HepG2 (cell line): ENCODE results near the gene DNAAF1. TPM values are rescaled to one million over a fixed set of nuclear protein-coding genes. Genes with fewer than 3 reads are reported as not detected.

Experiments used
- AHR ChIP-seq: IDR thresholded peaks from 2 replicates; pipeline ENCODE4 v1.6.1; 2018; ENCODE audit warnings: missing genetic modification reagents, missing compliant biosample characterization
- MYC ChIP-seq: sonication (generic); formaldehyde crosslinking; IDR thresholded peaks from 2 replicates; pipeline ENCODE4 v1.9.0; 2021; ENCODE audit warnings: missing genetic modification reagents, borderline replicate concordance
- NFE2L1 ChIP-seq: sonication (generic); formaldehyde crosslinking; IDR thresholded peaks from 2 replicates; pipeline ENCODE4 v1.4.0; 2020; ENCODE audit warnings: missing genetic modification reagents, mild to moderate bottlenecking, borderline replicate concordance
- PITX1 ChIP-seq: sonication (generic); formaldehyde crosslinking; IDR thresholded peaks from 2 replicates; pipeline ENCODE4 v1.5.1; 2020; ENCODE audit warnings: mild to moderate bottlenecking, missing genetic modification reagents
- RFXAP ChIP-seq: sonication (generic); formaldehyde crosslinking; IDR thresholded peaks from 2 replicates; pipeline ENCODE4 v1.4.0; 2020; ENCODE audit warnings: missing genetic modification reagents, borderline replicate concordance
- RXRB ChIP-seq: IDR thresholded peaks from 2 replicates; pipeline ENCODE4 v1.6.1; 2016; ENCODE audit warnings: borderline replicate concordance, missing genetic modification reagents, missing compliant biosample characterization
- SIX4 ChIP-seq: sonication (generic); formaldehyde crosslinking; IDR thresholded peaks from 2 replicates; pipeline ENCODE4 v1.4.0; 2020; ENCODE audit warnings: missing genetic modification reagents
- SMC3 ChIP-seq: IDR thresholded peaks from 2 replicates; pipeline ENCODE4 v1.6.1; 2011; ENCODE audit warnings: low read length, improper control_type of control experiment
- ZNF292 ChIP-seq: sonication (generic); formaldehyde crosslinking; IDR thresholded peaks from 2 replicates; pipeline ENCODE4 v1.8.1; 2022; ENCODE audit warnings: mild to moderate bottlenecking, low read depth, missing genetic modification reagents, borderline replicate concordance
- ZNF335 ChIP-seq: sonication (generic); formaldehyde crosslinking; IDR thresholded peaks from 2 replicates; pipeline ENCODE4 v1.4.0; 2020; ENCODE audit warnings: missing genetic modification reagents
- ZNF33B ChIP-seq: sonication (generic); formaldehyde crosslinking; IDR thresholded peaks from 2 replicates; pipeline ENCODE4 v1.5.1; 2020; ENCODE audit warnings: mild to moderate bottlenecking, missing genetic modification reagents
- ZNF564 ChIP-seq: sonication (generic); formaldehyde crosslinking; IDR thresholded peaks from 2 replicates; pipeline ENCODE4 v1.8.1; 2023; ENCODE audit warnings: mild to moderate bottlenecking, missing genetic modification reagents
- polyA plus RNA-seq, 8 experiments: library from polyadenylated mRNA; depleted of rRNA in 3 of 8; stranded (reverse) in 7 of 8; unstranded in 1 of 8; fragments of >200 nt; fragmentation: Illumina TruSeq in 4 of 8; extraction: Trizol in 4 of 8; gene quantifications; 2 replicates each; pipeline versions ENCODE4 v1.2.1 to v1.2.3, GENCODE V29; 2011 to 2016; ENCODE audit warnings: low read depth in 4 of 8, missing spikeins in 1 of 8, mixed read lengths in 1 of 8; ENCODE audit not compliant: insufficient read depth in 1 of 8
- total RNA-seq, 5 experiments: library from RNA; depleted of rRNA; stranded (reverse); fragments of >200 nt; fragmentation: Illumina TruSeq; extraction: Trizol; gene quantifications; 2 replicates each; pipeline ENCODE4 v1.2.3, GENCODE V29; 2016; ENCODE audit warnings: low read depth in 1 of 5
- TF ChIP-seq, protein P1 (sequence below): sonication (generic); formaldehyde crosslinking; IDR thresholded peaks from 2 replicates; pipeline ENCODE4 v1.4.0; 2020; ENCODE audit warnings: missing genetic modification reagents, borderline replicate concordance
- TF ChIP-seq, protein P2 (sequence below), 2 experiments: sonication (generic) in 1 of 2; formaldehyde crosslinking in 1 of 2; IDR thresholded peaks; 2 replicates each; pipeline versions ENCODE4 v1.6.1 to v1.9.0; 2014 to 2022; ENCODE audit warnings: antibody characterized with exemption in 1 of 2, borderline replicate concordance in 1 of 2, inconsistent platforms in 1 of 2, low read depth in 1 of 2, missing genetic modification reagents in 1 of 2
- TF ChIP-seq, protein P3 (sequence below): sonication (generic); formaldehyde crosslinking; IDR thresholded peaks from 2 replicates; pipeline ENCODE4 v1.4.0; 2020; ENCODE audit warnings: mild to moderate bottlenecking, missing genetic modification reagents

Gene DNAAF1
- total and polyA plus RNA-seq, 2 of the 13 experiments (the other 11 are each of a cell fraction or from before 2014, with no cell fraction given), result 0.04 TPM; not detected in 1

DNA sequence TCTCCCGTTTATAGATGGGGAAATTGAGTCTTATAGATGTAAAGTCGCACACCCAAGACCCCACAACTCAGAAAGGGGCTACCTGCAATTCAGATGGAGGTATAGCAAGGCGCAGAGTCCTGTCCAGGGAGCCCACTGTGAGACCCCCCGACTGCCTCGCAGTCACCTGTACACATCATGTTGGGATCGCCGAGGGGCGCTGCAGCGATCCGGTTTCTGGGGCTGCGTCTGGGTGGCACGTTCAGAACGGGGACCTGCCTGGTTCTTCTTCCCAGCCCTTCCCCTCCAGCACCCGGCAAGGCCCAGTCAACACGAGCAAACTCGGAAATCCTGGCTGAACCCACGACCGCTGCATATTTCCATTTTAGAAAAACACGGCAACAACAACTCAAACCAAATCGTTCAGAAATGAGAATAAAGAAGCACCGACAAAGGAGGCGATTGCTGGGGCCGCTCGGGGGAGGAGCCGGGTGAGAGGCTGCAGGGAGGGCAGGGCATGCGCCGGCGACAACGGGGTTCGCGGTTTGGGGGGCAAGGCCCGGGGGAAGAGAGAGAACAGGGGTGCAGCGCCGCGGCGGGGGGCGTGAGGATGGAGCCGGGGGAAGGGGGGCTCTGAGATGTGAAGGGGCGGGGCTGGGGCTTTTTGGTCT, 774 bp upstream of the DNAAF1 start (continued):
- TF ChIP-seq, protein P1, sequence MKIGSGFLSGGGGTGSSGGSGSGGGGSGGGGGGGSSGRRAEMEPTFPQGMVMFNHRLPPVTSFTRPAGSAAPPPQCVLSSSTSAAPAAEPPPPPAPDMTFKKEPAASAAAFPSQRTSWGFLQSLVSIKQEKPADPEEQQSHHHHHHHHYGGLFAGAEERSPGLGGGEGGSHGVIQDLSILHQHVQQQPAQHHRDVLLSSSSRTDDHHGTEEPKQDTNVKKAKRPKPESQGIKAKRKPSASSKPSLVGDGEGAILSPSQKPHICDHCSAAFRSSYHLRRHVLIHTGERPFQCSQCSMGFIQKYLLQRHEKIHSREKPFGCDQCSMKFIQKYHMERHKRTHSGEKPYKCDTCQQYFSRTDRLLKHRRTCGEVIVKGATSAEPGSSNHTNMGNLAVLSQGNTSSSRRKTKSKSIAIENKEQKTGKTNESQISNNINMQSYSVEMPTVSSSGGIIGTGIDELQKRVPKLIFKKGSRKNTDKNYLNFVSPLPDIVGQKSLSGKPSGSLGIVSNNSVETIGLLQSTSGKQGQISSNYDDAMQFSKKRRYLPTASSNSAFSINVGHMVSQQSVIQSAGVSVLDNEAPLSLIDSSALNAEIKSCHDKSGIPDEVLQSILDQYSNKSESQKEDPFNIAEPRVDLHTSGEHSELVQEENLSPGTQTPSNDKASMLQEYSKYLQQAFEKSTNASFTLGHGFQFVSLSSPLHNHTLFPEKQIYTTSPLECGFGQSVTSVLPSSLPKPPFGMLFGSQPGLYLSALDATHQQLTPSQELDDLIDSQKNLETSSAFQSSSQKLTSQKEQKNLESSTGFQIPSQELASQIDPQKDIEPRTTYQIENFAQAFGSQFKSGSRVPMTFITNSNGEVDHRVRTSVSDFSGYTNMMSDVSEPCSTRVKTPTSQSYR (CRISPR knock-in tag), result 0 out of 2 replicates have a peak, but pooled peaks have one; percentile 4
- no peak for TF ChIP-seq SIX4 (CRISPR knock-in tag)
- TF ChIP-seq, protein P2, sequence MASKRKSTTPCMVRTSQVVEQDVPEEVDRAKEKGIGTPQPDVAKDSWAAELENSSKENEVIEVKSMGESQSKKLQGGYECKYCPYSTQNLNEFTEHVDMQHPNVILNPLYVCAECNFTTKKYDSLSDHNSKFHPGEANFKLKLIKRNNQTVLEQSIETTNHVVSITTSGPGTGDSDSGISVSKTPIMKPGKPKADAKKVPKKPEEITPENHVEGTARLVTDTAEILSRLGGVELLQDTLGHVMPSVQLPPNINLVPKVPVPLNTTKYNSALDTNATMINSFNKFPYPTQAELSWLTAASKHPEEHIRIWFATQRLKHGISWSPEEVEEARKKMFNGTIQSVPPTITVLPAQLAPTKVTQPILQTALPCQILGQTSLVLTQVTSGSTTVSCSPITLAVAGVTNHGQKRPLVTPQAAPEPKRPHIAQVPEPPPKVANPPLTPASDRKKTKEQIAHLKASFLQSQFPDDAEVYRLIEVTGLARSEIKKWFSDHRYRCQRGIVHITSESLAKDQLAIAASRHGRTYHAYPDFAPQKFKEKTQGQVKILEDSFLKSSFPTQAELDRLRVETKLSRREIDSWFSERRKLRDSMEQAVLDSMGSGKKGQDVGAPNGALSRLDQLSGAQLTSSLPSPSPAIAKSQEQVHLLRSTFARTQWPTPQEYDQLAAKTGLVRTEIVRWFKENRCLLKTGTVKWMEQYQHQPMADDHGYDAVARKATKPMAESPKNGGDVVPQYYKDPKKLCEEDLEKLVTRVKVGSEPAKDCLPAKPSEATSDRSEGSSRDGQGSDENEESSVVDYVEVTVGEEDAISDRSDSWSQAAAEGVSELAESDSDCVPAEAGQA (IDR thresholded peaks at IDR 0.05; ENCODE audit: low read depth), result no peak
- TF ChIP-seq, protein P2 (CRISPR knock-in tag; IDR thresholded peaks at IDR 0.05; ENCODE audit: borderline replicate concordance), result no peak
- no peak for TF ChIP-seq SMC3
- peak; percentile 34 for TF ChIP-seq ZNF292 (CRISPR knock-in tag)
- TF ChIP-seq ZNF33B, result no peak
- TF ChIP-seq ZNF335 (CRISPR knock-in tag), result 0 out of 2 replicates have a peak, but pooled peaks have one; percentile 3
- no peak for TF ChIP-seq ZNF564 (CRISPR knock-in tag)
- TF ChIP-seq AHR (CRISPR knock-in tag), result no peak
- TF ChIP-seq RFXAP, result no peak
- TF ChIP-seq, protein P3, sequence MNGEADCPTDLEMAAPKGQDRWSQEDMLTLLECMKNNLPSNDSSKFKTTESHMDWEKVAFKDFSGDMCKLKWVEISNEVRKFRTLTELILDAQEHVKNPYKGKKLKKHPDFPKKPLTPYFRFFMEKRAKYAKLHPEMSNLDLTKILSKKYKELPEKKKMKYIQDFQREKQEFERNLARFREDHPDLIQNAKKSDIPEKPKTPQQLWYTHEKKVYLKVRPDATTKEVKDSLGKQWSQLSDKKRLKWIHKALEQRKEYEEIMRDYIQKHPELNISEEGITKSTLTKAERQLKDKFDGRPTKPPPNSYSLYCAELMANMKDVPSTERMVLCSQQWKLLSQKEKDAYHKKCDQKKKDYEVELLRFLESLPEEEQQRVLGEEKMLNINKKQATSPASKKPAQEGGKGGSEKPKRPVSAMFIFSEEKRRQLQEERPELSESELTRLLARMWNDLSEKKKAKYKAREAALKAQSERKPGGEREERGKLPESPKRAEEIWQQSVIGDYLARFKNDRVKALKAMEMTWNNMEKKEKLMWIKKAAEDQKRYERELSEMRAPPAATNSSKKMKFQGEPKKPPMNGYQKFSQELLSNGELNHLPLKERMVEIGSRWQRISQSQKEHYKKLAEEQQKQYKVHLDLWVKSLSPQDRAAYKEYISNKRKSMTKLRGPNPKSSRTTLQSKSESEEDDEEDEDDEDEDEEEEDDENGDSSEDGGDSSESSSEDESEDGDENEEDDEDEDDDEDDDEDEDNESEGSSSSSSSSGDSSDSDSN (CRISPR knock-in tag), result peak; percentile 61; the same call in 1 of the 2 replicates
- no peak for TF ChIP-seq NFE2L1 (CRISPR knock-in tag)
- TF ChIP-seq MYC (CRISPR knock-in tag), result peak; percentile 6; the same call in 1 of the 2 replicates
- TF ChIP-seq RXRB, result no peak
- no peak for TF ChIP-seq PITX1 (CRISPR knock-in tag)
